GM21825 (cell line): Measurements from ENCODE around the gene BLOC1S2.
"Not testable (repeated sequence)": the region's sequence is repeated elsewhere in the genome, so short reads cannot be mapped to it uniquely, and the experiment has no call there.

Experiments used
- ATAC-seq: cut with Tn5 transposase; IDR thresholded peaks from one replicate; pipeline ENCODE4 v1.9.1; 2021; ENCODE audit warnings: mild to moderate bottlenecking, moderate library complexity; ENCODE audit not compliant: unreplicated experiment

BLOC1S2 gene

GRCh38 chr10:100292300-100292699 lies 5.8 kb upstream of the BLOC1S2 start:
- not testable (repeated sequence) for ATAC-seq

DNA sequence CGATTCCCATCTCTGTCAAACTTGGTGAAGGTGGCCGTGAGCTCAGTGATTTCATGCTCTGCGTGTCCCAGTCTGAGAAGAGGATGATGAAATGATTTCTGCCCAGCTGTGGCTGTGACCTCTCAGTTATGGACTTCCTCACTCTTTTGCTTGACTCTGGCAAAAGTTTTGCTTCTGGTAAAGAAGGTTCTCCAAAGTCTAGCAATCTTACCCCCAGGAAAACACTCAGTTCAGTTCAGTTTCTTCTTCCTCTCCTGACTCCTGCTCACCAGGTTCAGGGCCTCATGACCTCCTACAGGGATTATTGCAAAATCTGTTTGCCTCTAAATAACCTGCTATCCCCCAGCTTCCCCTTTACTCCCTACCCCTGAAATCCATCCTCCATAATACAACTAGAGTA lies 4.9 kb upstream of the BLOC1S2 start:
- ATAC-seq: no peak

DNA sequence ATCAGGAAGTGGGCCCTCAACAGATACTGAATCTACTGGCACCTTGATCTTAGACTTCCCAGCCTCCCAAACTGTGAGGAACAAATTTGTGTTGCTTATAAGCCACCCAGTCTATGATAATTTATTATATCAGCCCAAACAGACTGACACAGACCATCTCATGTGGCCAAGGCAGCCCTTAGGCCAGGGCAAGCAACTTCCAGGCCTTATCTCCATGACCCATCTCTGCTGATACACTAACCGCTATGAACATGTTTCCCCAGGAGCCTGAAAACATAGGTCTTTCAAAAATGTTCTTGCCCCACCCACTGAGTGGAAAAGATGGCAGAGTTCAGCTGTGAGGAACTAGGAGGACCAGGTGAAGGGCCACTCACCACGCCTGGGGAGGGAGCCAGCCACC lies 3.2 kb upstream of the BLOC1S2 start:
- ATAC-seq: no peak

DNA sequence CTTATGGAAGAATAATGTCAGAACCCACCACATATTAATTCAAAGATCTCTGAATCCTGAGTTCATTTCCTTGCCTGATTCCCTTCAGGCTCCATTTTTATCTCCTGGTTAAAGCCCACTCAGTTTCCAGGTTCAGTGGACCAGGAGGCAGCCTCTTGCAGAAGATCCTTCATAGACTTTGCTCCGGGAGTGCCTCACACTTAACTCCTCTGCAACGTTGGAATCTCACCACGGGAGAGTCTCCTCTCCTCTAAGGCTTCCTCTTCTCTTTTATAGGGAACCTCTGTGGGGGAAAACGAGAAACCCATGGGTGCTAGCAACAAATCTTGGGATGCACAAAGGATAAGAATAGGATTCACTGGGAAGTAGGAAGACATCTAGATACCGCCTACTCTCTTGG lies 1.7 kb upstream of the BLOC1S2 start:
- ATAC-seq: no peak

GRCh38 chr10:100287756-100288155 lies 1.3 kb upstream of the BLOC1S2 start:
- ATAC-seq: no peak

DNA sequence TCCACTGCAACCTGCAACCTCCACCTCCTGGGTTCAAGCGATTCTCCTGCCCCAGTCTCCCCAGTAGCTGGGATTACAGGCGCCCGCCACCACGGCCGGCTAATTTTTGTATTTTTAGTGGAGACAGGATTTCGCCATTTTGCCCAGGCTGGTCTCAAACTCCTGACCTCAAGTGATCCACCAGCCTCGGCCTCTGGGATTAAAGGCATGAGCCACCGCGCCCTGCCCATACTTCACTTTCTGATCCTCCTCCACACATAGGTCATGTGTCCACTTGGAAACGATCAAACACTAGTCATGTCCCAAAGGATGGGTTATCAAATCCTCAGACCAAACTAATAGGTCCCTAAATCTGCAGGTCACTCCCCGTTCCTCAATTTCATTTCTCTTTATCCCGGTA lies 1.2 kb downstream of the BLOC1S2 start:
- not testable (repeated sequence) for ATAC-seq

DNA sequence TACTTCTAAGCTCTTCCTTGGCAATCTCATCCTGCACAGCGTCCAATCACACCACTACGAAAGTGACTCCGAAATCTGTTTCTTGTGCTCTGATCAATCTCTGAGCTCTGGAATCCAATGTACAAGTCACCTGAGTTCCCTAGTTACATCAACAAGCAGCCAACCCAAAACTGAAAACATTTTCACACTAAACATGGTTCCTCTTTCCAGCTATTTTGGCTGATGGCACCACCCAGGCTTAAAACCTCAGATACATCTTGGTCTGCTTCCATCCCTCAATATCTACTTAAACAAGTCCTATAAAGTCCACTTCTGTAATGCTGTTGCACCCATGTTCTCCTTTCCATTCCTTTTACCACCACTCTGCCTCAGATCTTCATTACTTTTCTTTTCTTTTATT lies 3.6 kb downstream of the BLOC1S2 start:
- no peak for ATAC-seq

DNA sequence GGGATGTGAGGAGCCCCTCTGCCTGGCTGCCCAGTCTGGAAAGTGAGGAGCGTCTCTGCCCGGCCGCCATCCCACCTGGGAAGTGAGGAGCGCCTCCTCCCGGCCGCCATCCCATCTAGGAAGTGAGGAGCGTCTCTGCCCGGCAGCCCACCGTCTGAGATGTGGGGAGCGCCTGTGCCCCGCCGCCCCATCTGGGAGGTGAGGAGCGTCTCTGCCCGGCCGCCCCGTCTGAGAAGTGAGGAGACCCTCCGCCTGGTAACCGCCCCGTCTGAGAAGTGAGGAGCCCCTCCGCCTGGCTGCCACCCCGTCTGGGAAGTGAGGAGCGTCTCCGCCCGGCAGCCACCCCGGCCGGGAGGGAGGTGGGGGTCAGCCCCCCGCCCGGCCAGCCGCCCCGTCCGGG lies 9.5 kb downstream of the BLOC1S2 start:
- ATAC-seq: not testable (repeated sequence)

GRCh38 chr10:100267239-100268104 lies 19.0 kb downstream of the BLOC1S2 start, which contains the start of gene CWF19L1:
CWF19L1 (minus strand) TSS chr10:100267638; CDS start chr10:100267593, 45 bp downstream.
- ATAC-seq: peak; percentile 81

DNA sequence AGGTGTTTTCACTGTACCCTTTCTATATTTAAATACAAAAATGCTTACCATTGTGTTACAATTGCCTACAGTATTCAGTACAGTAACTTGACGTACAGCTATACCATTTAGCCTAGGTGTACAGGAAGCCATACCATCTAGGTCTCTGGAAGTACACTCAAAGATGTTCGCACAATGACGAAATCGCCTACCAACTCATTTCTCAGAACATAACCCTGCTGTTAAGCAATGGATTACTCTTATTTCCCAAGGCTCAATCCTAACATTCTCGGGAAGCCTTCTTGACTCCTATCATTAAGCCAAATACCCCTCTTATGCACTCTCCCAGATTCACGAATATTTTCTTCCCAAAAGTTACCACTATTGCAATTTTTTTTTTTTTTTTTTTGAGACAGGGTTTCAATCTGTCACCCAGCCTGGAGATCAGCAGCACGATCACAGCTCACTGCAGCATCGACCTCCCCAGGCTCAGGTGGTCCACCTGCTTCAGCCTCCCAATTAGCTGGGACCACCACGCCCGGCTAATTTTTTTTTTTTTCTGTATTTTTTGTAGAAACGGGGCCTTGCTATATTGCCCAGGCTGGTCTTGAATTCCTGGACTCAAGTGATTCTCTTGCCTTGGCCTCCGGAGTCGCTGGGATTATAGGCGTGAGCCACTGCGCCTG lies 20.5 kb downstream of the BLOC1S2 start:
- ATAC-seq: no peak

GRCh38 chr10:100254191-100254590 lies 32.3 kb downstream of the BLOC1S2 start:
- no peak for ATAC-seq

DNA sequence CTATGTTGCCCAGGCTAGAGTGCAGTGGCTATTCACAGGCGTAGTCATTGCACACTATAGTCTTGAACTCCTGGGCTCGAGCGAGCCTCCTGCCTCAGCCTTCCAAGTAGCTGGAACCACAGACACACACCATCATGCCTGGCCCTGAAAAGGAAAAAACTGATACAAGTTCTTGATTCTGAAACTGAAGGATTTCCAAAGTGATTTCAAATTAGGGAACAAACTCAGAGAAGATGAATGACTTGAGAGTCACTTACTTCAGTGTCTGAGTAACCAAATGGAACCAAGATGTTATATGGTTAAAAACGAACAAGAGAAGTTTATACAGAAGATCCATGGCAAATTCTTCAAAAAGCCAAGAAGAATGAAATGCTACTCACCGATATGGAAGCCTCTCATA lies 33.4 kb downstream of the BLOC1S2 start:
- no peak for ATAC-seq

DNA sequence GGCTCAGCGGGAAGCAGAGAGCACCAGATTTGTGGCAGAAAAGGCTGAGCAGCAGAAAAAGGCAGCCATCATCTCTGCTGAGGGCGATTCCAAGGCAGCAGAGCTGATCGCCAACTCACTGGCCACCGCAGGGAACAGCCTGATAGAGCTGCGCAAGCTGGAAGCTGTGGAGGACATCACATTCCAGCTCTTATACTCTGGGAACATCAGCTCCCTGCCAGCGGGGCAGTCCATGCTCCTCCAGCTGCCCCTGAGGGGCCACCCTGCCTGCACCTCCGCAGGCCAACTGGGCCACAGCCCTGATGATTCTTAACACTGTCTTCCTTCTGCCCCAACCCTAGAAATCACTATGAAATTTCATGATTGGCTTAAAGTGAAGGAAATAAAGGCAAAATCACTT lies 37.7 kb downstream of the BLOC1S2 start:
- ATAC-seq: no peak

DNA sequence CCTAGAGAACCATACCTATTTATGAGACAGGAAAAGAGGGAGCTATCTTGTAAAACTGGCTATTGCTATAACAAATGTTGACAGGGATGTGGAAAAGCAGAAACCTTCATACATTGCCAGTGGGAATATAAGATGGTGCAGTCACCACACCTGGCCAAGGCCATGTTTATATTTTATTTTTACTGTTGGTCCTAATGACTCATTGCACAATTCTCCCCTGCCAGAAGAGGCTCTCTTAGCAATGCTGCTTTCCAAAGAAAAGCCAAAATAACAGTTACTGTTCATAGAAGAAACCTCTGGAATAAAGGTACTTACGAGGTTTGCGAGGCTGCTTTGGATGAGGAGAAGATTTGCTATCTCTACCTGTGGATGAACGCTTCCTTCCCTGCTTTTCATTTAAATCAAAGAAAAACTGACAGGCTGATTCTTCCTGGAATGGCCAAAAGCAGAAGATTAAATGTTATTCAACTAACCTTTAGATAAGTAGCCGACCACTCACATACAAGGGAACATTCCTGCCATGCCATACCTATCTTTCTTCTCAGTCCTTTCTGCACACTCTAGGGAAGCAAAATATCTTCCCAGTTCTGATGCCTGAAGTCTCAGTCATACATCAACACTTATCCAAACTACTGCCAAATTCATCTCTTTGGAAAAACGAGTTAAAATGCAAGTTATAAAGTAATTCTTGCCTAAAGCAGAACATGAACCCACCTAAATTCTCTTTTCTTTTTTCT lies 40.8 kb downstream of the BLOC1S2 start:
- ATAC-seq: no peak

DNA sequence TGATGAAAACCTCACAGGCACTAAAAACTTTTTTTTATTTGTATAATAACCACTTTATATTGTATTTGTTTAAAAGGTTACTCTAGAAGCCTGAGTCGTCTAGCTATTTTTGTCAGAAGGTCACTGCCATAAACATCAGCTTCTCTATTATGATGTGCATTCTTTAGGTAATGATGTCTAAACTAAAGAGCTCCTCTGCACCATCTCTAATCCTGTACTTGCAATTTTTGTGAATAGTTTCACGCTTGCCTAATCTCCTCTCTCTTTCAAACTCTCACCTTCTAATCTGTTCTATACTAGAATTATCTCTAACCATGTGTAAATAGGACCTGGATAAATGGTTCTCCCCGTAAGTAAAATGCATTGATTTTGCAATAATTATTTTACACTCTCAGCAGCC lies 46.6 kb downstream of the BLOC1S2 start:
- ATAC-seq: no peak

- ATAC-seq: no peak
Measured at GRCh38 chr10:100238429-100238828, 48.1 kb downstream of the BLOC1S2 start.

GRCh38 chr10:100232101-100232500 lies 54.4 kb downstream of the BLOC1S2 start:
- no peak for ATAC-seq

- no peak for ATAC-seq
Measured at GRCh38 chr10:100229819-100230422, 56.6 kb downstream of the BLOC1S2 start.

GRCh38 chr10:100223879-100224278 lies 62.6 kb downstream of the BLOC1S2 start:
- no peak for ATAC-seq
